ENCODE results near the gene F5.

- TF ChIP-seq CTCF (conservative IDR thresholded peaks at IDR 0.05 in 1 of 2, IDR thresholded peaks at IDR 0.05 in 1 of 2; ENCODE audit: low read depth in 1 of 2, low read length in 2 of 2) (no peak), EZH2 (IDR thresholded peaks at IDR 0.05; ENCODE audit: low read length, missing control alignments) (no peak)
These were observed 24.6 kb downstream of the F5 start for GRCh38 chr1:169561692-169562091.
